K562 (cell line): ENCODE measurements around the gene TRIP6. TPM values are rescaled to one million over a fixed set of nuclear protein-coding genes. Genes with fewer than 3 reads are reported as not detected.

Experiments
- ATAC-seq: fragments of 200-7000 bp; cut with Tn5 transposase; 3 replicates; pipeline ENCODE4 v1.9.1; 2020; ENCODE audit warnings: moderate library complexity
- BruUV-seq: library from RNA; stranded (reverse); fragments of 400-500 nt; replicated peaks from 2 replicates; lab custom pipeline; 2021; lab: Mats Ljungman, UMichigan
- CTCF ChIA-PET: fragments of 300-600 bp; formaldehyde crosslinking; extraction: SDS; loops from one replicate; lab custom pipeline; 2021; ENCODE audit warnings: low intra/inter-chr PET ratio; lab: Yijun Ruan, JAX
- POLR2A ChIA-PET: fragments of 300-600, 350-650 bp; sonication (Branson Sonifier 250); formaldehyde crosslinking; extraction: SDS; loops from one replicate; lab custom pipeline; 2021; ENCODE audit warnings: antibody characterized with exemption, inconsistent platforms; lab: Yijun Ruan, JAX
- DNase-seq, 4 experiments: peaks; one replicate each; pipeline versions ENCODE4 v3.0.0 to v3.0.0-alpha.2; 2011 to 2018; ENCODE audit warnings: low spot score in 3 of 4, mixed read lengths in 3 of 4; ENCODE audit errors: extremely low read depth in 1 of 4
- FAIRE-seq: peaks from 2 replicates; lab custom pipeline; 2011; peaks lifted over from hg19 to GRCh38; lab: Jason Lieb, UNC
- H2AFZ ChIP-seq: 2 replicates; pipeline ENCODE4 v1.6.0; 2011; ENCODE audit warnings: low read depth, low read length, control low read depth, inconsistent platforms
- H3K27ac ChIP-seq: fragments of 200-600 bp; 3 replicates; pipeline ENCODE4 v1.8.0; 2011; ENCODE audit warnings: low read depth, mild to moderate bottlenecking, control low read depth, inconsistent platforms, low read length, moderate library complexity, mixed read lengths; ENCODE audit errors: extremely low read depth
- H3K27me3 ChIP-seq, 2 experiments: fragments of 300-600 bp in 1 of 2; 2 replicates in 1 of 2; 3 replicates in 1 of 2; pipeline versions ENCODE4 v1.6.0 to v1.8.0; 2011; ENCODE audit warnings: inconsistent platforms in 2 of 2, low read length in 2 of 2, mild to moderate bottlenecking in 1 of 2, mixed read lengths in 1 of 2, moderate library complexity in 1 of 2; ENCODE audit not compliant: control insufficient read depth in 2 of 2, insufficient read depth in 2 of 2
- H3K36me3 ChIP-seq: fragments of 300-600 bp; 3 replicates; pipeline ENCODE4 v1.8.0; 2011; ENCODE audit warnings: mild to moderate bottlenecking, low read length, inconsistent platforms; ENCODE audit not compliant: control insufficient read depth, insufficient read depth
- H3K4me1 ChIP-seq, 2 experiments: fragments of 200-600 bp in 1 of 2; replicated peaks in 1 of 2; 2 replicates in 1 of 2; 3 replicates in 1 of 2; pipeline versions ENCODE4 v1.5.1 to v1.8.0; 2011; ENCODE audit warnings: inconsistent platforms in 2 of 2, low read length in 2 of 2, mild to moderate bottlenecking in 1 of 2, mixed read lengths in 1 of 2, moderate library complexity in 1 of 2; ENCODE audit not compliant: control insufficient read depth in 2 of 2, insufficient read depth in 2 of 2
- H3K4me2 ChIP-seq: 2 replicates; pipeline ENCODE4 v1.6.1; 2011; ENCODE audit warnings: low read length, control low read depth, inconsistent platforms, mixed read lengths; ENCODE audit not compliant: insufficient read depth
- H3K4me3 ChIP-seq: fragments of 200-600 bp; sonication (generic), shearing (Covaris generic); 2 replicates; pipeline ENCODE4 v1.5.1; 2016; ENCODE audit warnings: control low read depth, inconsistent platforms
- H3K79me2 ChIP-seq: fragments of 200-600 bp; 3 replicates; pipeline ENCODE4 v1.8.0; 2011; ENCODE audit warnings: low read length, inconsistent platforms; ENCODE audit not compliant: control insufficient read depth, insufficient read depth
- H3K9ac ChIP-seq, 2 experiments: 2 replicates each; pipeline versions ENCODE4 v1.6.0 to v1.6.1; 2011; ENCODE audit warnings: low read depth in 2 of 2, low read length in 2 of 2, control low read depth in 1 of 2, inconsistent platforms in 1 of 2, mild to moderate bottlenecking in 1 of 2, mixed read lengths in 1 of 2; ENCODE audit not compliant: insufficient read depth in 1 of 2
- H3K9me1 ChIP-seq: one replicate; pipeline ENCODE4 v1.6.0; 2011; ENCODE audit warnings: inconsistent platforms, mild to moderate bottlenecking, low read length, moderate library complexity; ENCODE audit not compliant: control insufficient read depth, insufficient read depth
- H3K9me3 ChIP-seq: replicated peaks from 2 replicates; pipeline ENCODE4 v1.5.1; 2011; ENCODE audit warnings: low read depth, low read length, inconsistent platforms; ENCODE audit not compliant: control insufficient read depth, insufficient read depth
- H4K20me1 ChIP-seq: replicated peaks from 2 replicates; pipeline ENCODE4 v1.6.1; 2011; ENCODE audit warnings: low read length, inconsistent platforms, mixed read lengths; ENCODE audit not compliant: control insufficient read depth, insufficient read depth
- ETS1 ChIP-seq: conservative IDR thresholded peaks from 2 replicates; pipeline ENCODE4 v1.6.1; 2011; ENCODE audit warnings: low read depth, mild to moderate bottlenecking, low read length; ENCODE audit not compliant: control insufficient read depth
- ETV5 ChIP-seq: sonication (generic); formaldehyde crosslinking; IDR thresholded peaks from 2 replicates; pipeline ENCODE4 v1.4.0; 2020; ENCODE audit warnings: low read depth, mild to moderate bottlenecking, missing genetic modification reagents
- FOXJ3 ChIP-seq: sonication (generic); formaldehyde crosslinking; IDR thresholded peaks from 2 replicates; pipeline ENCODE4 v1.4.0; 2020; ENCODE audit warnings: mild to moderate bottlenecking, missing genetic modification reagents
- HMG20B ChIP-seq: fragments of 250-450 bp; sonication (Bioruptor Pico); IDR thresholded peaks from 2 replicates; pipeline ENCODE4 v1.5.0; 2021; ENCODE audit warnings: mild to moderate bottlenecking
- JUN ChIP-seq, 2 experiments: sonication (generic) in 1 of 2; formaldehyde crosslinking in 1 of 2; IDR thresholded peaks; 2 replicates each; pipeline versions ENCODE4 v1.6.1 to v1.8.0; 2012 to 2022; ENCODE audit warnings: borderline replicate concordance in 2 of 2, mild to moderate bottlenecking in 2 of 2, improper control_type of control experiment in 1 of 2, low read depth in 1 of 2, low read length in 1 of 2, missing genetic modification reagents in 1 of 2
- NBN ChIP-seq: fragments of 450-650 bp; IDR thresholded peaks from 2 replicates; pipeline ENCODE4 v1.6.1; 2016; ENCODE audit warnings: low read depth, mild to moderate bottlenecking
- NR1H2 ChIP-seq: sonication (generic); formaldehyde crosslinking; IDR thresholded peaks from 2 replicates; pipeline ENCODE4 v1.4.0; 2020; ENCODE audit warnings: mild to moderate bottlenecking, missing genetic modification reagents
- SAFB2 ChIP-seq: fragments of 200-400 bp; formaldehyde crosslinking; IDR thresholded peaks from 2 replicates; pipeline ENCODE4 v1.6.1; 2018; ENCODE audit warnings: borderline replicate concordance, low read length, low read depth, moderate library complexity; ENCODE audit not compliant: severe bottlenecking
- SMAD4 ChIP-seq: fragments of 250-450 bp; sonication (Bioruptor Pico); conservative IDR thresholded peaks from 2 replicates; pipeline ENCODE4 v1.8.0; 2021; ENCODE audit warnings: inconsistent platforms, mild to moderate bottlenecking, moderate library complexity
- ZNF12 ChIP-seq: sonication (generic); formaldehyde crosslinking; IDR thresholded peaks from 2 replicates; pipeline ENCODE4 v1.4.0; 2020; ENCODE audit warnings: mild to moderate bottlenecking, missing genetic modification reagents
- ZNF24 ChIP-seq: fragments of 450-650 bp; IDR thresholded peaks from 2 replicates; pipeline ENCODE4 v1.6.1; 2016
- ZNF511 ChIP-seq: sonication (generic); formaldehyde crosslinking; IDR thresholded peaks from 2 replicates; pipeline ENCODE4 v1.8.0; 2022; ENCODE audit warnings: mild to moderate bottlenecking, missing genetic modification reagents
- ZNF551 ChIP-seq: fragments of 250-450 bp; sonication (Bioruptor Pico); IDR thresholded peaks from 2 replicates; pipeline ENCODE4 v1.5.0; 2021; ENCODE audit warnings: mild to moderate bottlenecking, moderate library complexity
- ZNF583 ChIP-seq: fragments of 250-450 bp; sonication (Bioruptor Pico); IDR thresholded peaks from 2 replicates; pipeline ENCODE4 v1.4.0; 2020
- WGBS: fragments of 100-300 bp; shearing (Covaris generic); methylation state at CpG from one replicate; pipeline ENCODE4 v1.1.6; 2016; ENCODE audit warnings: low coverage, mixed read lengths; ENCODE audit not compliant: insufficient coverage; ENCODE audit errors: missing lambda C conversion rate; 5-methylcytosine and 5-hydroxymethylcytosine counted together
- in situ Hi-C: fragments of 300-500 bp; cut with MboI; formaldehyde crosslinking; loops from 4 replicates; pipeline ENCODE4 v1.15.0; 2018; ENCODE audit warnings: inconsistent platforms, mixed read lengths
- intact Hi-C: fragments of 100-400 bp; cut with micrococcal nuclease; formaldehyde crosslinking; loops from 2 replicates; pipeline ENCODE4 v1.14.2; 2022
- polyA plus RNA-seq, 8 experiments: library from polyadenylated mRNA; depleted of rRNA in 4 of 8; stranded (reverse) in 5 of 8; unstranded in 3 of 8; fragments of >200 nt; fragmentation: Nextera tagmentation in 2 of 8; fragmentation: Illumina TruSeq in 1 of 8; extraction: Ambion mirVana in 2 of 8; extraction: Trizol in 1 of 8; gene quantifications; 2 replicates each; pipeline versions ENCODE4 v1.2.1 to v1.2.3, GENCODE V29; 2011 to 2014; ENCODE audit warnings: inconsistent platforms in 1 of 8, missing spikeins in 1 of 8
- total RNA-seq, 7 experiments: library from RNA; depleted of rRNA in 6 of 7; stranded (reverse); fragments of >200 nt in 6 of 7; fragmentation: Illumina TruSeq in 2 of 7; extraction: Trizol in 2 of 7; gene quantifications; 2 replicates each; pipeline versions ENCODE4 v1.2.1 to v1.2.3, GENCODE V29; 2011 to 2021; ENCODE audit warnings: low replicate concordance in 1 of 7
- TF ChIP-seq, protein P1 (sequence below): sonication (generic); formaldehyde crosslinking; IDR thresholded peaks from 2 replicates; pipeline ENCODE4 v1.9.0; 2022; ENCODE audit warnings: mild to moderate bottlenecking, missing genetic modification reagents
- TF ChIP-seq, protein P2 (sequence below), 2 experiments: fragments of 250-450 bp in 1 of 2; fragments of 450-650 bp in 1 of 2; sonication (Bioruptor Pico) in 1 of 2; IDR thresholded peaks; 2 replicates each; pipeline versions ENCODE4 v1.6.1 to v1.8.0; 2016 to 2021; ENCODE audit warnings: mild to moderate bottlenecking in 2 of 2, moderate library complexity in 2 of 2, missing compliant biosample characterization in 1 of 2, missing genetic modification characterization in 1 of 2

Gene TRIP6
- total and polyA plus RNA-seq, 9 of the 15 experiments (the other 6 are each of a cell fraction or from before 2014, with no cell fraction given), result 5.9 to 141 (median 54.0) TPM

DNA sequence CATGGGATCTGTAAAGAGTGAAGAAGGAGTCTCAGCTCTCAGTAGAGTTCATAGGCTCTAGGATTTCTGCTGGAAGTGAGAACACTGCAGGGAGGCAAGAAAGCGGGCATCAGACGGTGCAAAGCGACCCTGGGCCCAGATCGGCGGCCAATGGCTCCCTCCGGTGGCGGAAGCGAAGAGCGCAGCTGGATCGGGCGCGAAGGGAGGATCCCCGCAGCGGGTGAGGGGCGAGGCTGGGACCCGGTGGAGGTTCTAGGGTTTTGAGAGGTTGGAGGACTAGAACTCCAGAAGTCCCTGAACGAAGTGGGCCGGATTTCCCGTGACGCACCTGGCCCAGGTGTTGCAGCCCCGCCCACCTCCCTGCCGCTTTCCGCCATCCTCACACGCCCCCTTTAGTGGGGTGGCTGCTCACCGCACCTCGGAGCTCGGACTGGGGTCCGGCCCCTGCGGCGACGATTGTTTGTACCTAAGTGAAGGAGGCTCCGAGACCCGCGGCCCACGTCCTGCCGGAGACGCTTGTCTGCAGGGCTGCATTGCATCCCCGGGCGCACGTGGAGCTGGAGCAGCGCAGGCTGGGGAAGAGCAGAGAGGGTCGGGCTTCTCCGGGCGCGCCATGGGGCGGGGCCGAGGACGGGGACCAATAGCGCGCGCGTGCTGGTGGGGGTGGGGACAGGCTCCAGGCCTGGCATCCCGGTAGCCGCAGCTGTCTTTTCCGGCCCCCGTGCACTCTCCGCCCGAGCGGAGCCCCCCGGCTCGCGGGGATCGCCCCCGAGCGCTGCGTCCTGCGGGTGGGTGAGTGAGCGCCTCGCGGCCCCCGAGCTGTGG lies 14.9 kb upstream of the TRIP6 start, which contains the start of gene SLC12A9:
Gene SLC12A9 (plus strand): TSS at position 666 of the 825 bp plus-strand sequence. CDS start 1,485 bp downstream, outside the sequence.
- WGBS, result under 1% methylated on average over 60 of the region's 71 CpGs
- intact Hi-C loops (loop anchor here (1.0 to 5.0 kb wide), 5 partner anchors 25 to 385 kb away; partner anchors contain the start of genes EPHB4 and GIGYF1), in situ Hi-C loops (loop anchor here (5.0 kb wide), 1 partner anchor 145 kb away; the partner anchor contains the start of gene POP7)
- Histone ChIP-seq H3K4me1 (peaks cover 4 to 32% of the 10 kb centered on the region in 2 experiments; a peak in 4 of 5 replicates), H2AFZ (peak within 1 kb of the TSS; percentile 81), H3K9me1 (no peaks in the 10 kb centered on the region), H3K27ac (no peak within 1 kb of the TSS; the same call in 2 of the 3 replicates), H4K20me1 (no peaks in the 10 kb centered on the region), H3K9me3 (no peaks in the 10 kb centered on the region), H3K4me2 (peak within 1 kb of the TSS; percentile 80), H3K27me3 (no peaks in the 10 kb centered on the region), H3K36me3 (0 out of 3 replicates have a peak, but pooled peaks cover 2% of the 10 kb centered on the region), H3K9ac (peak within 1 kb of the TSS; percentile 32 to 88), H3K79me2 (peaks cover 13% of the 10 kb centered on the region), H3K4me3 (peak within 1 kb of the TSS; percentile 62)
- DNase-seq, result peak; percentile 97 to 98 (median 98)
- POLR2A ChIA-PET, result interaction anchor here (0.5 to 2.3 kb wide), 17 partner anchors 10 to 583 kb away, joined by 3 to 19 read pairs (median 3); partner anchors contain the start of genes EPHB4, FBXO24, LRCH4 and POP7
- ATAC-seq, result peak; percentile 100
- CTCF ChIA-PET, result interaction anchor here (0.6 to 2.8 kb wide), 6 partner anchors 23 to 369 kb away, joined by 3 to 47 read pairs (median 4); partner anchors contain the start of gene POP7
- peak; percentile 87 for FAIRE-seq
- TSS peak; percentile 79 for BruUV-seq
- TF ChIP-seq SAFB2 (no peak), ETV5 (peak; percentile 76), HMG20B (CRISPR knock-in tag) (no peak), JUN (IDR thresholded peaks at IDR 0.05; ENCODE audit: borderline replicate concordance, low read depth, low read length) (peak; percentile 49; the same call in 1 of the 2 replicates), JUN (CRISPR knock-in tag; IDR thresholded peaks at IDR 0.05; ENCODE audit: borderline replicate concordance) (no peak), NBN (no peak), ZNF24 (0 out of 2 replicates have a peak, but pooled peaks have one; percentile 4), ZNF12 (CRISPR knock-in tag) (peak; percentile 85; the same call in 1 of the 2 replicates), ETS1 (peak; percentile 94), ZNF583 (CRISPR knock-in tag) (0 out of 2 replicates have a peak, but pooled peaks have one; percentile 8), SMAD4 (CRISPR knock-in tag) (0 out of 2 replicates have a peak, but pooled peaks have one; percentile 39), ZNF551 (CRISPR knock-in tag) (no peak), NR1H2 (CRISPR knock-in tag) (0 out of 2 replicates have a peak, but pooled peaks have one; percentile 63), ZNF511 (CRISPR knock-in tag) (peak; percentile 80), FOXJ3 (CRISPR knock-in tag) (0 out of 2 replicates have a peak, but pooled peaks have one; percentile 16)
- TF ChIP-seq, protein P1, sequence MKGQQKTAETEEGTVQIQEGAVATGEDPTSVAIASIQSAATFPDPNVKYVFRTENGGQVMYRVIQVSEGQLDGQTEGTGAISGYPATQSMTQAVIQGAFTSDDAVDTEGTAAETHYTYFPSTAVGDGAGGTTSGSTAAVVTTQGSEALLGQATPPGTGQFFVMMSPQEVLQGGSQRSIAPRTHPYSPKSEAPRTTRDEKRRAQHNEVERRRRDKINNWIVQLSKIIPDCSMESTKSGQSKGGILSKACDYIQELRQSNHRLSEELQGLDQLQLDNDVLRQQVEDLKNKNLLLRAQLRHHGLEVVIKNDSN (CRISPR knock-in tag), result peak; percentile 69
- TF ChIP-seq, protein P2, sequence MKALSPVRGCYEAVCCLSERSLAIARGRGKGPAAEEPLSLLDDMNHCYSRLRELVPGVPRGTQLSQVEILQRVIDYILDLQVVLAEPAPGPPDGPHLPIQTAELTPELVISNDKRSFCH (CRISPR knock-in tag; IDR thresholded peaks at IDR 0.05), result no peak
- TF ChIP-seq, protein P2 (tag; IDR thresholded peaks at IDR 0.05), result no peak
